Thyroid gland (tissue), 4 donors: Measurements from ENCODE around the gene DSTN. TPM values are rescaled to one million over a fixed set of nuclear protein-coding genes. Genes with fewer than 3 reads are reported as not detected.
A peak's percentile ranks its signal among the peaks of the same experiment; 100 is the strongest.

Experiments
- DNase-seq, 2 donors: peaks; one replicate each; pipeline ENCODE4 v3.0.0-alpha.2; 2019
- H3K27ac ChIP-seq, 3 donors: fragments of 200-600 bp; sonication (generic); 1 replicate in 2 of 3; 2 replicates in 1 of 3; pipeline ENCODE4 v1.5.1; 2016 to 2019; ENCODE audit warnings: mild to moderate bottlenecking in 1 of 3, moderate library complexity in 1 of 3
- H3K27me3 ChIP-seq: fragments of 200-600 bp; sonication (generic); one replicate; pipeline ENCODE4 v1.5.1; 2019
- H3K36me3 ChIP-seq, 2 donors: fragments of 200-600 bp; sonication (generic); one replicate each; pipeline ENCODE4 v1.5.1; 2016 to 2019
- H3K4me1 ChIP-seq, 2 donors: fragments of 200-600 bp; sonication (generic); one replicate each; pipeline ENCODE4 v1.5.1; 2017 to 2019
- H3K4me3 ChIP-seq, 3 donors: fragments of 200-600 bp; sonication (generic); replicated peaks in 1 of 3; 1 replicate in 2 of 3; 2 replicates in 1 of 3; pipeline ENCODE4 v1.5.1; 2016; ENCODE audit warnings: mild to moderate bottlenecking in 1 of 3
- H3K9me3 ChIP-seq: fragments of 200-600 bp; sonication (generic); one replicate; pipeline ENCODE4 v1.5.1; 2017
- CTCF ChIP-seq, 6 experiments: fragments of 200-600 bp in 3 of 6; fragments of 450-650 bp in 3 of 6; sonication (generic) in 3 of 6; IDR thresholded peaks; one replicate each; pipeline ENCODE4 v1.5.1; 2016 to 2019; ENCODE audit warnings: antibody characterized with exemption in 6 of 6, mild to moderate bottlenecking in 2 of 6, inconsistent platforms in 1 of 6, moderate library complexity in 1 of 6
- POLR2A ChIP-seq, 2 donors: fragments of 450-650 bp; IDR thresholded peaks; one replicate each; pipeline ENCODE4 v1.6.1; 2017; ENCODE audit warnings: antibody characterized with exemption in 2 of 2, mild to moderate bottlenecking in 2 of 2, moderate library complexity in 1 of 2
- WGBS, 2 donors: methylation state at CpG; one replicate each; pipeline ENCODE4 v1.1.5; 2017; 5-methylcytosine and 5-hydroxymethylcytosine counted together
- intact Hi-C: fragments of 100-400 bp; cut with DNase I; formaldehyde crosslinking; loops from one replicate; pipeline ENCODE4 v1.15.1; 2023
- total RNA-seq, 4 donors: library from RNA; depleted of rRNA; stranded (reverse); fragments of >200 nt; gene quantifications; one replicate each; pipeline ENCODE4 v1.2.3, GENCODE V29; 2016

DSTN gene
- total RNA-seq, 4 donors from 2014 or later: 504 to 681 (median 560) TPM

GRCh38 chr20:17645546-17646208 is 75.8 kb downstream of the DSTN start:
- intact Hi-C loops: no loop called here
- WGBS, 2 donors: 86 to 88% methylated on average over 10 of the region's 10 CpGs
- peak in 1 of 2 donors; percentile 2 for DNase-seq
- Histone ChIP-seq H3K27me3 (no peaks in the 10 kb centered on the region), H3K27ac (peak overlapping the region; percentile 63 to 89 (median 72)), H3K9me3 (no peaks in the 10 kb centered on the region), H3K36me3 (peaks cover 9 to 17% of the 10 kb centered on the region in 2 donors), H3K4me3 (no peak overlapping the region), H3K4me1 (peaks cover 86 to 92% of the 10 kb centered on the region in 2 donors)
- no peak for TF ChIP-seq CTCF (IDR thresholded peaks at IDR 0.05)
- TF ChIP-seq POLR2A (IDR thresholded peaks at IDR 0.05): no peak

- TF ChIP-seq POLR2A (IDR thresholded peaks at IDR 0.05) (no peak), CTCF (IDR thresholded peaks at IDR 0.05) (no peak)
- intact Hi-C loops: no loop called here
- Histone ChIP-seq H3K27ac (peak overlapping the region; percentile 62 to 89 (median 72)), H3K27me3 (no peaks in the 10 kb centered on the region), H3K4me3 (no peak overlapping the region), H3K4me1 (peaks cover 93 to 99% of the 10 kb centered on the region in 2 donors), H3K9me3 (no peaks in the 10 kb centered on the region), H3K36me3 (peaks cover 3 to 10% of the 10 kb centered on the region in 2 donors)
- WGBS, 2 donors: 65 to 68% methylated on average over 14 of the region's 14 CpGs
- DNase-seq: no peak
Measured at GRCh38 chr20:17646209-17646960, 76.5 kb downstream of the DSTN start.

GRCh38 chr20:17646961-17647301 is 77.1 kb downstream of the DSTN start:
- H3K4me3 ChIP-seq: no peak overlapping the region
- TF ChIP-seq CTCF (IDR thresholded peaks at IDR 0.05) (no peak), POLR2A (IDR thresholded peaks at IDR 0.05) (no peak)
- H3K27me3 ChIP-seq: no peaks in the 10 kb centered on the region
- peak in 1 of 2 donors; percentile 11 for DNase-seq
- peaks cover 98 to 100% of the 10 kb centered on the region in 2 donors for H3K4me1 ChIP-seq
- H3K27ac ChIP-seq: peak overlapping the region; percentile 62 to 89 (median 72)
- H3K9me3 ChIP-seq: no peaks in the 10 kb centered on the region
- peaks cover 0 to 4% of the 10 kb centered on the region in 2 donors for H3K36me3 ChIP-seq
- intact Hi-C loops: no loop called here
- 64 to 81% methylated on average over 3 to 5 of the region's 5 CpGs for WGBS, 2 donors

- H3K27me3 ChIP-seq: no peaks in the 10 kb centered on the region
- no peaks in the 10 kb centered on the region for H3K36me3 ChIP-seq
- peak overlapping the region; percentile 62 to 89 (median 72) for H3K27ac ChIP-seq
- peaks cover 98 to 100% of the 10 kb centered on the region in 2 donors for H3K4me1 ChIP-seq
- DNase-seq: no peak
- intact Hi-C loops: no loop called here
- WGBS, 2 donors: 76 to 80% methylated on average over 9 to 18 of the region's 20 CpGs
- TF ChIP-seq POLR2A (IDR thresholded peaks at IDR 0.05) (no peak), CTCF (IDR thresholded peaks at IDR 0.05) (no peak)
- no peak overlapping the region for H3K4me3 ChIP-seq
- H3K9me3 ChIP-seq: no peaks in the 10 kb centered on the region
Measured at GRCh38 chr20:17647391-17648314, 77.8 kb downstream of the DSTN start.
